Neural cell (in vitro differentiated cells): Measurements from ENCODE around the gene GPRC5B.

Experiments
- EP300 ChIP-seq: fragments of 450-650 bp; conservative IDR thresholded peaks from 2 replicates; pipeline ENCODE4 v1.6.1; 2014; ENCODE audit warnings: antibody characterized with exemption, mild to moderate bottlenecking, moderate library complexity; ENCODE audit not compliant: poor library complexity, severe bottlenecking
- EZH2 ChIP-seq: fragments of 200-600, 300-800 bp; shearing (Covaris generic), sonication (generic); IDR thresholded peaks from 2 replicates; pipeline ENCODE4 v1.6.1; 2014; ENCODE audit warnings: antibody characterized with exemption, low read length, borderline replicate concordance, mild to moderate bottlenecking; ENCODE audit not compliant: insufficient read depth, poor library complexity, severe bottlenecking
- MXI1 ChIP-seq: fragments of 450-650 bp; conservative IDR thresholded peaks from 2 replicates; pipeline ENCODE4 v1.6.1; 2014; ENCODE audit warnings: antibody characterized with exemption, mild to moderate bottlenecking; ENCODE audit not compliant: poor library complexity, severe bottlenecking
- POLR2AphosphoS5 ChIP-seq: IDR thresholded peaks from 2 replicates; pipeline ENCODE4 v1.6.1; 2012
- RAD21 ChIP-seq: fragments of 450-650 bp; conservative IDR thresholded peaks from 2 replicates; pipeline ENCODE4 v1.6.1; 2014; ENCODE audit warnings: antibody characterized with exemption, mild to moderate bottlenecking, moderate library complexity
- SMC3 ChIP-seq: fragments of 450-650 bp; conservative IDR thresholded peaks from 2 replicates; pipeline ENCODE4 v1.6.1; 2014; ENCODE audit warnings: antibody characterized with exemption, mild to moderate bottlenecking, moderate library complexity; ENCODE audit not compliant: poor library complexity
- TAF1 ChIP-seq: IDR thresholded peaks from 2 replicates; pipeline ENCODE4 v1.6.1; 2012; ENCODE audit warnings: low read depth
- TF ChIP-seq, protein P1 (sequence below): fragments of 450-650 bp; IDR thresholded peaks from 2 replicates; pipeline ENCODE4 v1.5.1; 2014; ENCODE audit warnings: antibody characterized with exemption, mild to moderate bottlenecking, moderate library complexity; ENCODE audit not compliant: poor library complexity, severe bottlenecking
- TF ChIP-seq, protein P2 (sequence below): IDR thresholded peaks from 2 replicates; pipeline ENCODE4 v1.6.1; 2012; ENCODE audit warnings: borderline replicate concordance

DNA sequence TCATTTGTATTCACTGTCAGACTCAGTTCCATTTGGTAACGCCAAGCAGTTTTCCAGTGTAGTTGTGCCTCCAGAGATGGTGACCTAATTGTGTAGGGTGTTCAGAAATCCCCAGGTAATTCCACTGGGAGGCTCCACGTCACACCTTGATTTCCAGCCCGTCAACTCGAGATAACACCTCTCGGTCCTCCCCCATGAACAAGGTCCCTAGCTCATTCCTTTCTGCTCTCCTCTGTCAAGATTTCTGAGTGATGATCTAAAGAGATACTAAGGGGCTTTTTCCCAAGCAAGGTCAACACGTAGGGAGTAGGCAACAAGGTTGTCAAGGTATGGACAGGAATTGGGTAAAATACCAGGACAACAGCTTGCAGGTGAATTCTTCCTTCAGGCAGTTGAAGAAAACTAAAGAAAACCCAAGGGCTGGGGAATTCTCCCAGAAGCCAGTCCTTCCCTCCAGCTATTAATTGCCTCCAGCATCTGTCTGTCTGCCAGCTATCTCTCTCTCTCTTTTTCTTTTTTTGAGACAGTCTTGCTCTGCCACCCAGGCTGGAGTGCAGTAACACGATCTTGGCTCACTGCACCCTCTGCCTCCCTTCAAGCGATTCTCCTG, 31.4 kb downstream of the GPRC5B start:
- TF ChIP-seq SMC3 (no peak), EZH2 (no peak), RAD21 (no peak), MXI1 (no peak), EP300 (no peak), POLR2AphosphoS5 (no peak), TAF1 (no peak)
- TF ChIP-seq, protein P1, sequence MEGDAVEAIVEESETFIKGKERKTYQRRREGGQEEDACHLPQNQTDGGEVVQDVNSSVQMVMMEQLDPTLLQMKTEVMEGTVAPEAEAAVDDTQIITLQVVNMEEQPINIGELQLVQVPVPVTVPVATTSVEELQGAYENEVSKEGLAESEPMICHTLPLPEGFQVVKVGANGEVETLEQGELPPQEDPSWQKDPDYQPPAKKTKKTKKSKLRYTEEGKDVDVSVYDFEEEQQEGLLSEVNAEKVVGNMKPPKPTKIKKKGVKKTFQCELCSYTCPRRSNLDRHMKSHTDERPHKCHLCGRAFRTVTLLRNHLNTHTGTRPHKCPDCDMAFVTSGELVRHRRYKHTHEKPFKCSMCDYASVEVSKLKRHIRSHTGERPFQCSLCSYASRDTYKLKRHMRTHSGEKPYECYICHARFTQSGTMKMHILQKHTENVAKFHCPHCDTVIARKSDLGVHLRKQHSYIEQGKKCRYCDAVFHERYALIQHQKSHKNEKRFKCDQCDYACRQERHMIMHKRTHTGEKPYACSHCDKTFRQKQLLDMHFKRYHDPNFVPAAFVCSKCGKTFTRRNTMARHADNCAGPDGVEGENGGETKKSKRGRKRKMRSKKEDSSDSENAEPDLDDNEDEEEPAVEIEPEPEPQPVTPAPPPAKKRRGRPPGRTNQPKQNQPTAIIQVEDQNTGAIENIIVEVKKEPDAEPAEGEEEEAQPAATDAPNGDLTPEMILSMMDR = no peak
- TF ChIP-seq, protein P2, sequence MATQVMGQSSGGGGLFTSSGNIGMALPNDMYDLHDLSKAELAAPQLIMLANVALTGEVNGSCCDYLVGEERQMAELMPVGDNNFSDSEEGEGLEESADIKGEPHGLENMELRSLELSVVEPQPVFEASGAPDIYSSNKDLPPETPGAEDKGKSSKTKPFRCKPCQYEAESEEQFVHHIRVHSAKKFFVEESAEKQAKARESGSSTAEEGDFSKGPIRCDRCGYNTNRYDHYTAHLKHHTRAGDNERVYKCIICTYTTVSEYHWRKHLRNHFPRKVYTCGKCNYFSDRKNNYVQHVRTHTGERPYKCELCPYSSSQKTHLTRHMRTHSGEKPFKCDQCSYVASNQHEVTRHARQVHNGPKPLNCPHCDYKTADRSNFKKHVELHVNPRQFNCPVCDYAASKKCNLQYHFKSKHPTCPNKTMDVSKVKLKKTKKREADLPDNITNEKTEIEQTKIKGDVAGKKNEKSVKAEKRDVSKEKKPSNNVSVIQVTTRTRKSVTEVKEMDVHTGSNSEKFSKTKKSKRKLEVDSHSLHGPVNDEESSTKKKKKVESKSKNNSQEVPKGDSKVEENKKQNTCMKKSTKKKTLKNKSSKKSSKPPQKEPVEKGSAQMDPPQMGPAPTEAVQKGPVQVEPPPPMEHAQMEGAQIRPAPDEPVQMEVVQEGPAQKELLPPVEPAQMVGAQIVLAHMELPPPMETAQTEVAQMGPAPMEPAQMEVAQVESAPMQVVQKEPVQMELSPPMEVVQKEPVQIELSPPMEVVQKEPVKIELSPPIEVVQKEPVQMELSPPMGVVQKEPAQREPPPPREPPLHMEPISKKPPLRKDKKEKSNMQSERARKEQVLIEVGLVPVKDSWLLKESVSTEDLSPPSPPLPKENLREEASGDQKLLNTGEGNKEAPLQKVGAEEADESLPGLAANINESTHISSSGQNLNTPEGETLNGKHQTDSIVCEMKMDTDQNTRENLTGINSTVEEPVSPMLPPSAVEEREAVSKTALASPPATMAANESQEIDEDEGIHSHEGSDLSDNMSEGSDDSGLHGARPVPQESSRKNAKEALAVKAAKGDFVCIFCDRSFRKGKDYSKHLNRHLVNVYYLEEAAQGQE = no peak
